GM19035 (cell line): ENCODE results near the gene LRRC27.
"Not testable (repeated sequence)": the region's sequence is repeated elsewhere in the genome, so short reads cannot be mapped to it uniquely, and the experiment has no call there.

Experiments
- ATAC-seq: cut with Tn5 transposase; IDR thresholded peaks from one replicate; pipeline ENCODE4 v1.9.1; 2021; ENCODE audit not compliant: unreplicated experiment

Gene LRRC27

DNA sequence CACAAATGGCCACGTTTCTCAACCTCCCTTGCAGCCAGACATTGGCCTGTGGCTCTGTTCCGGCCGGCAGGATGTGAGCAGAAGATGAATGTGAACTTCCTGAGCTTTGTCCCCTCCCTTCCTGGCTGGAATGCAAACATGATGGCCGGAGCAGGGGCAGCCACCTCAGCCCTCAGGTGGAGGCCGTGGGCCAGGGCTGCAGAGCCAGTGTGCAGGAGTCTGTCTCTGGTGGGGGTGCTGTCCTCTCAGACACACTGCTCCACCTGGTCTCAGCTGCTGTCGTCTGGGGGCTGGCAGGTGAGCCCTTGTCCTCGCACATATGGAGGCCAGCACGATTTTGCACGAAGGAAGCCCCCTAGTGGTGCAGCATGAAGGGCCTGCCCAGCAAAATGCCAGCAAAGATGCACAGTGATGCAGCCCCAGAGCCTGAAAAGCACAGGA lies 39.7 kb downstream of the LRRC27 start:
- no peak for ATAC-seq

DNA sequence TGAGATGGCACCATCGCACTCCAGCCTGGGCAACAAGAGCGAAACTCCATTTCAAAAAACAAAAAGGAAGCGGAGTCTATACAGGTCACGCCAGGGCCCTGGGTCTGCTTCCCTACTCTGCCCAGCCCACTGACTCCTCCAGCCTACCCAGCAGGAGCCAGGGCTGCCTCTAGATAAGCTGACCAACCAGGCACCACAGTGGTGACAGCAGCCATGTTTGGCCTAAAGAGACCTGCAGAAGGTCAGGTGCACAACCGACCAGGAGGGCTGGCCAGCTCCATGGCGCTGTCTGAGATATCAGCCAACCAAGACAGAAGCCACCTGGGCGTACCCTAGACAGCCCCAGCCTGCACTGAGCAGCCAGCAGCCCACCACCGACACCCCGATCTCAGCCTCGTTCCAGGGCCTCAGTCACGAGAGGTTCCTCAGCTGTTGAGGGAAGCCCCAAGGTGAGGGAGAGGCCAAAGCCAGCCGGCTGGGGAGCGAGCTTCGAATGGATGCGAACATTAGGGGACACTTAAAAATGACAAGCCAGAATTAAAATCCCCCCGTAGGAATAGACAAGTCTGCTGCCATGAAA lies 40.6 kb downstream of the LRRC27 start:
- no peak for ATAC-seq

DNA sequence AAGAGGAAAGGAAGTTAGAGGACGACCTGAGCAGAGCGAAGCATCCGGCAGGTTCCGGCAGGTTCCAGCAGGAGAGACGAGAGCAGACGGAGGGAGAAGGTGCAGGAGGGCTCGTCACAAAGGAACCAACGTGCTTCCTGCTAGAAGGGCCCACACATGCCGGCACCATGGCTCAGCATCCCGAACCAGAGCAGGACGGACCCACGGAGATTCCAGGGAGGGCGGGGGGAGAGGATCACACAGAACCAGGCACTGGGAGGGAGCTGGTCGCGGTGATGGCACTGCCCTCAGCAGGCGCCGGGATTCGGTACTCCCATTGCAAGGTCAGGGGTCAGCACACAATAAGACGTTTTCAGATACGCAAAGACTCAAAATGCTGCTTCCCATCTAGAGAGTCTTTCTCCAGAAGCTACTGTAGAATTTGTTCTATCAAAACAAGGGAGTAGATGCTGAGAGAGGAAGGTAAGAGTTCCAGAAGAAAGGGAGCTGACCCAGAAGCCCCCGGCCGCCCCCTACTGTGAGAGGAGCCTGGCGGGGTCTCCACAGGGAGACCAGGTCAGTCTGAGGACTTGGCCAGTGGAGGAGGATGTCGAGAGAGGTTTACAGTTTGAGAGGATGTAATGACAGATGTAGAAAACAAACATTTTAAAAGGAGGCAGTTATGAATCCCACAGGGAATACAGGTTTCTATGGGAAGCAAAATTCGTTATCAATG lies 41.4 kb downstream of the LRRC27 start:
- ATAC-seq: no peak

DNA sequence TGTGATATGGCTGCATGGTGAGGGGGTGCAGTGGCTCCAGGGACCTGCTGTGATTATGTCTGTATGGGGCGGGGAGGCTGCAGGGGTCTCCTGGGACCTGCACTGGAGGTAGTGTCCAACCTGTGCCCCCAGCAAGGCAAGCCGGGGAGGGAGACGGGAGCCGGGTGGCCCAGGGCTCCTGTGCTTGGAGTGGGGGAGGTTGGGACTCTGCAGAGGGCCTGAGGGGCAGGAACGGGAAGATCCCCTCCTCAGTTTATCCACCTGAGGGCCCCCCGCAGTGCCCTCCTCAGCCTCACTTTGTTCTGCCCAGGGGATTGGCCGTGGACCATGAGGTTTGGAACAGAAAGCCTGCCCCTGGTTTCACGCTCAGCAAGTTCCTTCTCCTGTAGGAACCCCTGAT lies 42.2 kb downstream of the LRRC27 start:
- ATAC-seq: no peak

DNA sequence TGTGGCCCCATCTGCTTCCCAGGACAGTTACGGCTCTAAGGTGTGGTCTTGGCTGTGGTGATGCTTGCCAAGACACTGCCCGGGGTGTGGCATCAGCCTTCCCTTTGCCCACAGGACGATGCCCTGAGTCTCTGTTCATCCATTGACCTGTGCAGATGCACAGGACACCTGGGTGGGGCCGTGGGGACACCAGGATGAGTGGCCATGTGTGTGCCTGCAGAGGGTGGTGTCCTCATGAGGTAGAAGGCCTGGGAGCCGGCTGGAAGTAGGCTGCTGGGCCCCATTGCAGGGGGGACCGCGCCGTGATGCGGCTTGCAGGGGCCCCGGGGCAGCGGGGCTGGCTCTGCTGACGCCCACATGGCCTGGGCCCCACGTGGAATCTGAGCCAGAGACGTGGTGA lies 42.6 kb downstream of the LRRC27 start:
- ATAC-seq: no peak

DNA sequence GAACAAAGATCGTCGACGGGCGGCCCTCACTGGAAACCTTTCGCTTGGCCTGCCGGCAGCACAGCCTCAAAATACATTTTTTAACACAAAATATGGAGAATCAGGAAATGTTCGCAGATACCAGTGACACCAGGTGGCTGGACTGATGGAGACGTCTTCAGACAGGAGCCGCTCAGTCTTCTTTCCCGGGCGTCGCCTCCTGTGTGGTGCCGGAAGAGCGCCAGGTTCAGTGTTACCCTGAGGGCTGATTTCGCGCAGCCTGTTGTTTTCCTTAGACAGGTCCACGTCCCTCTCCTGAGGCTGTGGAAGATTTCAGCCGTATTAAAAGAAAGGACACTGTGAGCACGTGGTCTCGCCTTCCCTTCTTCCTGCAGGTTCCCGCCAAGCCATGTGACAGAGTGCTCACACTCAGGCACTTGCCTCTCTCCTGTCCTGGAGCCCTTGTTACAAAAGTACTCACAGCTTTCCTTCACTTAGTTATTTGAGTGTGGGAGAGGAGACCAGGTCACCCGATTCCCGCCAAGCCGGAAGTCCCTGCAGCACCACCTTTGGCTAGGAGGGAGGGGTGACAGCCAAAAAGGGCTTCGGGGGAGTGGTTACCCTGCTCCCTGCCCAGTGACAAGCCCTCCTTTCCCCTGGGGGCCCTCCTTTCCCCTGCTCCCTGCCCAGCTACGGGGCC lies 43.3 kb downstream of the LRRC27 start:
- no peak for ATAC-seq

DNA sequence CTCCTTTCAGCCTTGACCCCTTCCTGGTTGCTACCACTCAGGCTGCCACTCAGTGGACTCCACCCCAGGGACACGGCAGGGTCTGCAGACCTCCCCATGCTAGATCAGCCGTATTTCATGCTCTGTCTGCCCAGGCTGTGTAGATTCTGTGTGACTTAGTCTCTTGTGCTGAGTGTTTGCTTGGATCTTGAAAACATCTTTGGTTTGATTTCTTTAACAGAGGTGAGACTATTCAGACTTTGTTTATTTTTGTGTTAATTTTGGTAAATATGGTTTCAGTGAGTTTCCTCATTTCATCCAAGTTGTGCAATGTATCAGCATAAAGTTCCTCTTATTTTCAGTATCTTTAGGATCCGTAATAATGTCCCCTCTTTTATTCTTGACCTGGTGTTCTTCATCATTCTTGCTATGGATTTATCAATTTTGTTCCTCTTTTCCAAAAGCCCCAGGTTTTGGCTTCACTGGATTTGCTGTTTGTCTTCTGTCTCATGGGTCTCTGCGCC lies 43.9 kb downstream of the LRRC27 start:
- no peak for ATAC-seq

DNA sequence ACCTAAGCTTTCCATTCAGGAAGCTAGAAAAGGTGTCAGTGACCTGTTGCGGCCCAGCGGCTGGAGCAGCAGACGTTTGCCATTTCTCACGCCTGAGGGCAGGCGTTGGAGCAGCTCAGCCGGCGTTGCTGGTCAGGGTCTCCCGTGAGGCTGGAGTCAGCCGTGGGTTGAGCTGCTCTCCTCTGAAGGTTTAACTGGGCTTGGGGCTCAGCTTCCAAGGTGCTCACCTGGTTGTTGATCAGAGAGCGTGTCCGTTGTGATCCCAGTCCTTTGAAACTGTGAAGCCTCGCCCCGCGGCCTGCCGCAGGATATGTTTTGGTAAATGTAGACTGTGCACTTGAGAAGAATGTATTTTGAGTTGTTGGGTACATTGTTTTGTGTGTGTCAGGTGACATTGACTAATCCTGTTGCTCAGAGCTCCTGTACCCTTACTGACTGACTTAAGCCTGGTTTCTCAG lies 44.4 kb downstream of the LRRC27 start:
- ATAC-seq: no peak

DNA sequence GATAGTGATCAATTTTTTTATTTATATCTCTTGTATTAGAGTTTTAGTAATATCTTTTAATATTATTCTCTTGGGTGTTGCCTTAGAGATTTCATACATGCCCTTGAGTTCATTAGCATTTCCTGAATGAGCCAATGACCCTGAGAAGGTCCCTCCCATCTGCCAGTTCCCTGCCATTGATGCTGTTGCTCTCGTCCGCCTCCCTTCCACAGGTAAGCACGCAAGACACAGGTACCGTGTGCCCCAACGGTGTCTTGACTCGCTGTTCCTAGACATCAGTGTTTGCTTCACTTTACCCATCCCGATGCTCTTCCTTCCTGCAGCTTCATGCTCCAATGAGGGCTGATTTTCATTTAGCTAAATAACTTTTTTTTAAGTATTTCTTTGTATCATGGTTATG lies 45.3 kb downstream of the LRRC27 start:
- ATAC-seq: no peak

DNA sequence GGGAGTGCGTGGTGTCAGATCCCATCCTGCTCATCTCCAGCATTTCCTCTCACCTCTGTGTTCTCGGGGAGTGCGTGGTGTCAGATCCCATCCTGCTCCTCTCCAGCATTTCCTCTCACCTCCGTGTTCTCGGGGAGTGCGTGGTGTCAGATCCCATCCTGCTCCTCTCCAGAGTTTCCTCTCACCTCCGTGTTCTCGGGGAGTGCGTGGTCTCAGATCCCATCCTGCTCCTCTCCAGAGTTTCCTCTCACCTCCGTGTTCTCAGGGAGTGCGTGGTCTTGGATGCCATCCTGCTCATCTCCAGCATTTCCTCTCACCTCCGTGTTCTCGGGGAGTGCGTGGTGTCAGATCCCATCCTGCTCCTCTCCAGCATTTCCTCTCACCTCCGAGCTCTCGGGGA lies 47.0 kb downstream of the LRRC27 start:
- not testable (repeated sequence) for ATAC-seq

DNA sequence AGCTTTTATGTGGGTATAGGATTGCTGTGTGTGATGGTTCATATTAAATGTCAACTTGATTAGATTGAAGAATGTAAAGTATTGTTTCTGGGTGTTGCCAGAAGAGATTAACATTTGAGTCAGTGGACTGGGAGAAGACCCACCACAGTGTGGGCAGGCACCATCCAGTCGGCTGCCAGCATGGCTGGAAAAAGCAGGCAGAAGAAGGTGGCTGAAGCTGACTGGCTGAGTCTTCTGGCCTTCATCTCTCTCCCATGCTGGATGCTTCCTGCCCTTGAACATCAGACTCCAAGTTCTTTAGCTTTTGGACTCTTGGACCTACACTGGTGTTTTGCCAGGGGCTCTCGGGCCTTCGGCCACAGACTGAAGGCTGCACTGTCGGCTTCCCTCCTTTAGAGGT lies 49.0 kb downstream of the LRRC27 start:
- ATAC-seq: not testable (repeated sequence)

DNA sequence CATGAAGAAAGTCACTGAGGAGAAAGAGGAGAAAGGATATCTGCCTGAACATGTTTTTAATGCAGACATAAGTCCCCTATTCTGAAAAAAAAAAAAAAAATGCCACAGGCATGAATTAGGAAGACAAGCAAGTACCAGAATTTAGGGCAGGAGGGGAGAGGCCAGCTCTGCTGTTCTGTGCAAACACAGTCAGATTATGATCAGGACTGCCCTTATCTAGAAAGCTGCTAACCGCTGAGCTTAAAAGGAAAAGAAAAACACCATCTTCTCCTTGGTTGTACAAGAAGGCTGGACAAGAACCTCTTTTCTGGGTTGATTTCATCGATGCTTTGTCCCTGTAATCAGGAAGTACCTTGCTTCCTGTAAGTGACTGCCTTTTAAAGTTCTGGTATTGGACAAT lies 49.7 kb downstream of the LRRC27 start:
- ATAC-seq: no peak

DNA sequence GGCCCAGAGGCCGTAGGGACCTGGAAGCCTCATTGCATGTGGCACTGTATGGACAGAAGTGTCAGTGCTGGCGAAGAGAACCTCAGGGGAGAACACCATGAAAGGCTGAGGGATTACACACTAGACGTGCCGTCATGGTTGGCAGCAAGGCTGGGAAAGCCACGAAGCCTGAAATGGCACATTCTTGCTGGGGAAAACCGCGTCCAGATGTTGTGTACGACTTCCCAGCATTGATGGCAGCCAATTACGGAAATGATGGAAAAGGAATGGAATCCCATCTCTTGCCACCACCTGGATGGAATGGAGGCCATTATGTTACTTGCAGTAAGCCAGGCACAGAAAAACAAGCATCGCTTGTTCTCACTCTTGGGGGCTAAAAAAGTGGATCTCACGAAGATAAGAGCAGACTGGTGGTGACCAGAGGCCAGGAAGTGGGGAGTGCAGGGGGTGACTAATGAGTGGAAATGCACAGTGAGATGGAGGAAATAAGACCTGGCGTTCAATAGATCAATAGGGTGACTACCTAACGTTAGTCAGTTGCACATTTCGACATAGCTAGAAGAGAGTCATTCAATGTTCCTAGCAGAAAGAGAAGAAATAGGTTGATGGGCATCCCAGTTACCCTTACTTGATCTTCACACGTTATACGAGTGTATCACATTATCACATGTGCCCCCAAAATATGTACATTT lies 50.4 kb downstream of the LRRC27 start:
- no peak for ATAC-seq

DNA sequence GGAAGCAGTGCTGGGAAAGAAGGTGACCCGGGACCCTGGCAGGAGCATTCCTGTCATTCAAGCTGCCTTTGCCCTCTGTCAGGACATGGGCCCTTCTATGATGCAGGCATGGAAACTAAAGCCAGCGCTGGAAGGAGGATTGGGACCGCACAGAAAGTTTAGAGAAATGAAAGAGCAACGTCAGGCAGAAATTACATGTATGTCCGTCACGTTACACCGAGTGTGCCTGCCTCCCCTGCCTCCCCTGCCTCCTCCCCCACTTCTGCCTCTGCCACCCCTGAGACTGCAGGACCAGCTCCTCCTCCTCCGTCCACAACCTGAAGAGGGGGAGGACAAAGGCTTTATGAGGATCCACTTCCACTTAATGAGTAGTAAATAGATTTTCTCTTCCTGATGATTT lies 51.1 kb downstream of the LRRC27 start:
- ATAC-seq: no peak

DNA sequence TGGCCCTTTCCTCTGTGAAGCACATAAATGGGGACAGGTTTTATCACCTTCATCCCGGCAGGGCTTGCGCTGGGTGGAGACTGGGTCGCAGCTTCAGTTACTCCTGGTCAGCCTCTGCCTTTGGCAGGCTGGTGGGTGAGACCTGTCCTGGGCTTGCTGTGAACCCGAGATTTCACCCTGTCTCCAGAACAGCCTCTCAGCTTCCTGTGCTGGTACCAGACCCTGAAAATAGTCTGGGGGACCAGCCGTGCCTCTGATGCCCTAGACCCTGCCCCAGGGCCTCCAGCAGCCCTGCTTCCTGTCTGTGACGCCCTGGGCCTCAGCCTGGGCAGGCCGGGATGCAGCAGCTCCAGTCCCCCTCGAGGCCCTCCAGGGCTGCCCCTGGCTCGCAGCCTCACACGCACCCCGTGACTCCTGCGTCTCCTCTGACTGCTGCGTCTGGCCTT lies 51.8 kb downstream of the LRRC27 start:
- ATAC-seq: no peak

DNA sequence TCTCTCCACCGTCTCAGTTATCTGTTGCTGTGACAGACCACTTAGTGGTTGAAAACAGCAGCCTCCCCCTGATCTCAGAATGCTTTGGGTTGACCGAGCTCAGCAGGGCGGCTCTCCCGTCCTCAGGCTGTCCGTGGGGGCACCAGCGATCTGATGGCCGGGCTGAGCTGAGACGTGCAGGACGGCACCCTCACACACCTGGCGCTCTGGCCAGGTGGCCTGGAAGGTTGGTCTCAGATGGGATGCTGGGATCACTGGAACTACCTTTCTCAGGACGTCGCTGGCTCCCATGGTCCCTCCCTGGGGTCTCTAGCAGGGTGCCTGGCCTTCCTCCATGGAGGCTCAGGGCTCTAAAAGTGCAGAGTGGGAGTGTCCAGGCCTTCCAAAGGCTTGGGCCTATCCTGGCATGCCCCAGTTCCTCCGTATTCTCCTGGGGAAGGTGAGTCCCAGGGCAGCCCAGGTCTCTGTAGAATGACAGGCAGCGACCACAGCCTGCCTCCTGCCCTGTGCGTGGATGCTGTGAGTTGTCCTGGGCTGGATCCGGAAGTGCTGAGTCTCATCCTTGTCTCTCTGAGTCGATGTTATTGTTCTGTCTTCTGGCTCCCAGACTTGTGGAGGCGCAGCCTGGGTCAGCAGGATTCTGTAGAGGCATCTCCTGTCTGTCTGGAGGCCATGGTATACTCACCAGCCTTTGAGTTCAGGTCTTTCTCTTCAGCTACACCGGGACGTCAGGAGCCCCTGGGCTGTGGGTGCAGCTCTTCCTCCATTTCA lies 52.8 kb downstream of the LRRC27 start:
- ATAC-seq: no peak

DNA sequence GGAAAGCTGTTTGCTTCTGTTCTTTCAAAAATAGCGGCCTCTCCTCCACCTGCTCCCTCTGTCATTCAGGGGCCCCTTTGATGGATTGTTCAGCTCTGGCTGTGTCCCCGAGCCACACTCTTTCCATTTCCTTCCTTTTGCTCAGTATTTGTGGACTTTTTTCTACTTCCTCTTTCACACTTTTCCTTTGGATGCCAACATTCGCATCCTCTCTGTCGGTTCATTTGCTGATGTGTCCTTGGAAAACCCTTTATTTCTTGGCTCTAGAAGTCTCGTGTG lies 53.3 kb downstream of the LRRC27 start:
- ATAC-seq: no peak

DNA sequence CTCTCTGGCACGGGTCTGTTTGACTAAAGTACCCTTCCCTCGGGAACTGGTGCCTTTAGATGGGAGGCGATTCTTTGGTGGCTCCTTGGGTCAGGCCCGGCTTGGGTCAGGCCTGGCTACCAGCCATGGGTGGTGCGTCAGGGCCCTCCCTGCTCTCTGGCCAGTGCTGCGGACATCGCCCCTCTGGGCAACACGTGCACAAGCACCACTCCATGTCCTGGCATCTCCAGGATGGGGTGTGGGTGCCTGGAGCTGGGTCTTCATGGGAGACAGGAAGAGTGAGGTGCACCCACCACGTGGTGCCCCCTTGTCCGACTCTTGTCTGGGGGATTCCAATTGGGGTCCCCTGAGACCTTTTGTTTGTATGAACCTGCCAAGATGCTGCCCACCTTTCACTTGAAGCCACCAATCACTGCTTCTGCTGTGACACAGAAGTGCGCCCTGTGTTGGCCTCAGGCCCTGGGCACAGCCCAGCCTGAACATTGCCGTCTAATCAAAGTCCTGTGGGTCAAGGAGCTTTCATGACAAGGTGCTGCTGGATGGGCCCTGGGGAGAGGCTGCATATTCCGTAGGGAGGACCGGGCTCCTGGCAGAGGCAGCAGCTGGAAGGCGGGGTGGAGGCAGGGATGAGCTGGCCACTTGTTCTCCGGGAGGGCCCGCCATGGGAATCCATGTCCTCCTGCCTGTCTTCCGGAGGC lies 53.9 kb downstream of the LRRC27 start:
- no peak for ATAC-seq

DNA sequence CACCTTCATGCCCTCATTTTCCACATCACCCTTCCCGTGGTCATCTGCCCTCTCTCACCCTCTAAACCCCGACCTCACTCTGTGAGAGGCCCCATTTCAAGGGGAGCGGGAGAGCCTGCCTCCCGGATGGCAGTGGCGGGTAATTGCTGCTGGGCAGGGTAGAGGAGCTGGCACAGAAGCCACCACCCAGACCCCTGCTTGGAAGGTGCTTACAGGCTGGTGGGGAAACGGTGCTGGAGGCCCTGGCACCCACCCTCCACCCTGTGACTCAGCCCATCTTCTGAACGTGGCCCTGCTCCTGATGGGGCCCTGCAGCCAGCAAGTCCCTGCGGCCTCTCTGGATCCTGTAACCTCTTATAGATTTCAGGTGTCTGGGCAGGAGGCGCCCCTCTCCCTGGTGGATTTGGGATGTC lies 54.4 kb downstream of the LRRC27 start:
- no peak for ATAC-seq

DNA sequence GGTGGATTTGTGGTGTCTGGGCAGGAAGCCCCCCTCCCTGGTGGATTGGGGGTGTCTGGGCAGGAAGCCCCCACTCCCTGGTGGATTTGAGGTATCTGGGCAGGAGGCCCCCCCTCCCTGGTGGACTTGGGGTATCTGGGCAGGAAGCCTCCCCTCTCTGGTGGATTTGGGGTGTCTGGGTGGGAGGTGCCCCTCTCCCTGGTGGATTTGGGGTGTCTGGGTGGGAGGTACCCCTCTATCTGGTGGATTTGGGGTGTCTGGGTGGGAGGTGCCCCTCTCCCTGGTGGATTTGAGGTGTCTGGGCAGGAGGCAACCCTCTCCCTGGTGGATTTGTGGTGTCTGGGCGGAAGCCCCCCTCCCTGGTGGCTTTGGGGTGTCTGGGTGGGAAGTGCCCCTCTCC lies 54.9 kb downstream of the LRRC27 start:
- not testable (repeated sequence) for ATAC-seq
